ENCODE measurements around the gene ALDH7A1.

DNA sequence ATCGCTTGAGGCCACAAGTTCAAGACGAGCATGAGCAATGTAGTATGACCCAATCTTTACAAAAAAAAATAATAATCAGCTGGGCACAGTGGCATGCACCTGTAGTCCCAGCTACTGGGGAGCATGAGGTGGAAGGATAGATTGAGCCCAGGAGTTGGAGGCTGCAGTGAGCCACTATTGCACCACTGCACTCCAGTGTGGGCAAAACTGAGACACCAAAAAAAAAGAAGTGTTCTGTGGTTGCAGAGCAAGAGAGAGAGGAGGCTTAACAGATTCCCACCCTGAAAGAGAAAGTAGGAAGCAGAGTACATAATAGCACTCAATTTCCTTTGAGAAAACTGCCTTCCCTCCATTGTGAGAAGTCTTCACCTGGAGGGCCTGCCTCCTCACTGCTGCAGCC lies 52.6 kb downstream of the ALDH7A1 start:
- TF ChIP-seq CTCF (IDR thresholded peaks at IDR 0.05; ENCODE audit: low read length): no peak
- TF ChIP-seq EZH2 (IDR thresholded peaks at IDR 0.05; ENCODE audit: borderline replicate concordance, low read length): no peak

Data from OCI-LY1 (cell line).